ENCODE measurements around the gene SPAG9. TPM values are rescaled to one million over a fixed set of nuclear protein-coding genes. Genes with fewer than 3 reads are reported as not detected.

SPAG9 gene
- total and polyA plus RNA-seq, 10 donors: 10.7 to 94.6 (median 78.3) TPM

GRCh38 chr17:51004249-51004648 lies 116.4 kb downstream of the SPAG9 start:
- no peak overlapping the region for H3K4me3 ChIP-seq
- no peaks in the 10 kb centered on the region for H3K9me3 ChIP-seq
- TF ChIP-seq POLR2AphosphoS5 (IDR thresholded peaks at IDR 0.05) (no peak), CTCF (IDR thresholded peaks at IDR 0.05 in 8 of 11, conservative IDR thresholded peaks at IDR 0.05 in 3 of 11) (no peak)
- 88 to 100% (median 98%) methylated on average over 1 of the region's 1 CpG for WGBS, 5 donors
- no peak overlapping the region for H3K27ac ChIP-seq
- intact Hi-C loops (cut with DNase I; ENCODE audit: low total_unique reads): loop anchor here (5.0 kb wide), 2 partner anchors 53 to 148 kb away; partner anchors contain the start of gene NME1
- peaks cover 0 to 8% (median 0%) of the 10 kb centered on the region in 6 donors for H3K4me1 ChIP-seq
- DNase-seq: no peak
- no peaks in the 10 kb centered on the region for H3K27me3 ChIP-seq (replicated peaks in 1 of 7)
- H3K36me3 ChIP-seq: peaks cover 0 to 93% (median 50%) of the 10 kb centered on the region in 6 donors

- Histone ChIP-seq H3K27me3 (replicated peaks in 1 of 7) (no peaks in the 10 kb centered on the region), H3K36me3 (peaks cover 0 to 99% (median 65%) of the 10 kb centered on the region in 6 donors), H3K4me1 (peaks cover 0 to 8% (median 0%) of the 10 kb centered on the region in 6 donors), H3K27ac (peak overlapping the region in 1 of 8 donors; percentile 16), H3K9me3 (no peaks in the 10 kb centered on the region), H3K4me3 (no peak overlapping the region)
- WGBS, 5 donors: 95 to 97% (median 97%) methylated on average over 1 of the region's 1 CpG
- TF ChIP-seq CTCF (IDR thresholded peaks at IDR 0.05 in 8 of 11, conservative IDR thresholded peaks at IDR 0.05 in 3 of 11) (peak in 10 of 11 experiments; percentile 35 to 74 (median 56)), POLR2AphosphoS5 (IDR thresholded peaks at IDR 0.05) (no peak), POLR2A (IDR thresholded peaks at IDR 0.05) (no peak)
- intact Hi-C loops (cut with DNase I; ENCODE audit: low total_unique reads): loop anchor here (5.0 kb wide), 2 partner anchors 56 to 151 kb away; partner anchors contain the start of gene NME1
- DNase-seq: no peak
These were observed 119.6 kb downstream of the SPAG9 start for GRCh38 chr17:51000835-51001638.

GRCh38 chr17:50995668-50996067 lies 125.0 kb downstream of the SPAG9 start:
- H3K9me3 ChIP-seq: no peaks in the 10 kb centered on the region
- H3K27me3 ChIP-seq (replicated peaks in 1 of 7): no peaks in the 10 kb centered on the region
- H3K4me3 ChIP-seq: no peak overlapping the region
- WGBS, 5 donors: 91 to 98% (median 98%) methylated on average over 2 of the region's 2 CpGs
- H3K4me1 ChIP-seq: no peaks in the 10 kb centered on the region
- no peak for DNase-seq
- no peak for TF ChIP-seq POLR2A (IDR thresholded peaks at IDR 0.05)
- TF ChIP-seq POLR2AphosphoS5 (IDR thresholded peaks at IDR 0.05): no peak
- TF ChIP-seq CTCF (IDR thresholded peaks at IDR 0.05 in 8 of 11, conservative IDR thresholded peaks at IDR 0.05 in 3 of 11): no peak
- H3K36me3 ChIP-seq: peaks cover 6 to 100% (median 82%) of the 10 kb centered on the region in 6 donors
- intact Hi-C loops (cut with DNase I; ENCODE audit: low total_unique reads): no loop called here
- no peak overlapping the region for H3K27ac ChIP-seq

- Histone ChIP-seq H3K4me3 (no peak overlapping the region), H3K4me1 (no peaks in the 10 kb centered on the region), H3K36me3 (peaks cover 8 to 100% (median 91%) of the 10 kb centered on the region in 6 donors), H3K27me3 (replicated peaks in 1 of 7) (no peaks in the 10 kb centered on the region), H3K27ac (no peak overlapping the region), H3K9me3 (no peaks in the 10 kb centered on the region)
- TF ChIP-seq CTCF (IDR thresholded peaks at IDR 0.05 in 8 of 11, conservative IDR thresholded peaks at IDR 0.05 in 3 of 11): no peak
- no peak for TF ChIP-seq POLR2AphosphoS5 (IDR thresholded peaks at IDR 0.05)
- no peak for TF ChIP-seq POLR2A (IDR thresholded peaks at IDR 0.05)
- intact Hi-C loops (cut with DNase I; ENCODE audit: low total_unique reads): no loop called here
- 70 to 92% (median 90%) methylated on average over 2 of the region's 2 CpGs for WGBS, 5 donors
- DNase-seq: no peak
These were observed 127.1 kb downstream of the SPAG9 start for GRCh38 chr17:50993544-50993943.
